IPS-15b (cell line): ENCODE results near the gene PATL2.
"Not testable (repeated sequence)": the region's sequence is repeated elsewhere in the genome, so short reads cannot be mapped to it uniquely, and the experiment has no call there.

Experiments used
- H3K27me3 ChIP-seq: one replicate; pipeline ENCODE4 v1.6.1; 2013; ENCODE audit warnings: low read length; ENCODE audit not compliant: control insufficient read depth, insufficient read depth
- H3K36me3 ChIP-seq: one replicate; pipeline ENCODE4 v1.6.1; 2013; ENCODE audit warnings: low read length; ENCODE audit not compliant: control insufficient read depth, insufficient read depth
- H3K4me1 ChIP-seq: one replicate; pipeline ENCODE4 v1.6.1; 2013; ENCODE audit warnings: mild to moderate bottlenecking, low read length; ENCODE audit not compliant: control insufficient read depth, insufficient read depth
- H3K4me3 ChIP-seq: one replicate; pipeline ENCODE4 v1.5.1; 2013; ENCODE audit warnings: low read depth, low read length
- H3K9ac ChIP-seq: one replicate; pipeline ENCODE4 v1.6.1; 2013; ENCODE audit warnings: low read depth, mild to moderate bottlenecking, low read length
- H3K9me3 ChIP-seq: one replicate; pipeline ENCODE4 v1.6.1; 2013; ENCODE audit warnings: mild to moderate bottlenecking, low read length; ENCODE audit not compliant: control insufficient read depth, insufficient read depth

PATL2 gene

GRCh38 chr15:44728232-44728575, 17.1 kb upstream of the PATL2 start:
- not testable (repeated sequence) for H3K36me3 ChIP-seq, H3K9me3 ChIP-seq, H3K4me1 ChIP-seq, H3K27me3 ChIP-seq
- Histone ChIP-seq H3K4me3 (peak overlapping the region; percentile 76), H3K9ac (peak overlapping the region; percentile 71)

- Histone ChIP-seq H3K4me1 (peaks cover 4% of the 10 kb centered on the region), H3K27me3 (no peaks in the 10 kb centered on the region), H3K4me3 (no peak overlapping the region), H3K36me3 (no peaks in the 10 kb centered on the region), H3K9me3 (no peaks in the 10 kb centered on the region), H3K9ac (no peak overlapping the region)
These were observed 16.5 kb upstream of the PATL2 start for GRCh38 chr15:44727485-44728231.

GRCh38 chr15:44726568-44727484, 15.7 kb upstream of the PATL2 start:
- Histone ChIP-seq H3K9ac (peak overlapping the region; percentile 71), H3K27me3 (no peaks in the 10 kb centered on the region), H3K4me1 (peaks cover 4% of the 10 kb centered on the region), H3K36me3 (no peaks in the 10 kb centered on the region), H3K4me3 (no peak overlapping the region), H3K9me3 (no peaks in the 10 kb centered on the region)

DNA sequence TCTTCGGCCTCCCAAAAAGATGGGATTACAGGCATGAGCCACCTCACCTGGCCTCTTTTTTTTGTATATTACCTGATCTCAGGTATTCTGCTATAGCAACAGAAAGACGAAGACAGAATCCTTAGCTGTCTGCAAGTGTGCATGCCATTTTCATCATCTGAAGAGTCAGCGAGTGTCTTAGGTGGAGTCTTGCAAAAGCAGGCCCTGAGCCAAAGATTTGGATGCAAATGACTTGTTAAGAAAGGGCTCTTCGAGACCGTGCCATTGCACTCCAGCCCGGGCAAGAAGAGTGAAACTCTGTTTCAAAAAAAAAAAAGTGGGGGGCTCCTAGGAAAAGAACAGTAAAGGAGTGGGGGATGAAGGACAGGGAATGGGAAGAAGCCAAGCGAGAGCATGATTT, 15.0 kb upstream of the PATL2 start:
- H3K9ac ChIP-seq, result peak overlapping the region; percentile 71

DNA sequence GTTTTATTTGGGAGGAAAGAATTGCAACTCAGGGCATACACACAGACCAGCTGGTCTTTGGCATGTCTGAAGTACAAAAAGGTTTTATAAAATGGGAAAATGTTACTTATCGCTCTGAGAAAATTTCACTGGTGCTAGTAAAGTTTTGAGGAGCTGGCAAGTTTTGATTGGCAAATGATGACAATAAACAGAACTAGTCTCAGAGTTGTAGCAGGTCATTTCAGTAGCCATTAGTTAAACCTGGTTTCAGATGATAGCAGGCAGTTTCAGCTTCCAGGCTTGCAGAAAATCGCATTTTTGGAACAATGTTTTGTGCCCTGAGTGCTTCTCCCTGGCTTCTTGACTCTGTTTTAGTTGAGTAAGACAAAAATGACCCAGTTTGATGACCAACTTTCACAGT, 10.9 kb upstream of the PATL2 start:
- H3K4me1 ChIP-seq, result peaks cover 4% of the 10 kb centered on the region
- no peak overlapping the region for H3K9ac ChIP-seq
- no peaks in the 10 kb centered on the region for H3K9me3 ChIP-seq
- H3K36me3 ChIP-seq, result no peaks in the 10 kb centered on the region
- no peaks in the 10 kb centered on the region for H3K27me3 ChIP-seq
- no peak overlapping the region for H3K4me3 ChIP-seq

More for the DNA sequence above, 15.0 kb upstream of the PATL2 start:
- Histone ChIP-seq H3K4me1 (peaks cover 4% of the 10 kb centered on the region), H3K4me3 (no peak overlapping the region), H3K36me3 (no peaks in the 10 kb centered on the region), H3K27me3 (no peaks in the 10 kb centered on the region), H3K9me3 (no peaks in the 10 kb centered on the region)

GRCh38 chr15:44720460-44721176, 9.5 kb upstream of the PATL2 start:
- no peaks in the 10 kb centered on the region for H3K4me1 ChIP-seq
- H3K9ac ChIP-seq, result no peak overlapping the region
- H3K36me3 ChIP-seq, result peaks cover 8% of the 10 kb centered on the region
- H3K27me3 ChIP-seq, result no peaks in the 10 kb centered on the region
- H3K4me3 ChIP-seq, result no peak overlapping the region
- no peaks in the 10 kb centered on the region for H3K9me3 ChIP-seq

GRCh38 chr15:44720000-44720435, 8.9 kb upstream of the PATL2 start:
- H3K9ac ChIP-seq, H3K36me3 ChIP-seq, H3K4me1 ChIP-seq, H3K4me3 ChIP-seq, H3K9me3 ChIP-seq, H3K27me3 ChIP-seq: not testable (repeated sequence)

DNA sequence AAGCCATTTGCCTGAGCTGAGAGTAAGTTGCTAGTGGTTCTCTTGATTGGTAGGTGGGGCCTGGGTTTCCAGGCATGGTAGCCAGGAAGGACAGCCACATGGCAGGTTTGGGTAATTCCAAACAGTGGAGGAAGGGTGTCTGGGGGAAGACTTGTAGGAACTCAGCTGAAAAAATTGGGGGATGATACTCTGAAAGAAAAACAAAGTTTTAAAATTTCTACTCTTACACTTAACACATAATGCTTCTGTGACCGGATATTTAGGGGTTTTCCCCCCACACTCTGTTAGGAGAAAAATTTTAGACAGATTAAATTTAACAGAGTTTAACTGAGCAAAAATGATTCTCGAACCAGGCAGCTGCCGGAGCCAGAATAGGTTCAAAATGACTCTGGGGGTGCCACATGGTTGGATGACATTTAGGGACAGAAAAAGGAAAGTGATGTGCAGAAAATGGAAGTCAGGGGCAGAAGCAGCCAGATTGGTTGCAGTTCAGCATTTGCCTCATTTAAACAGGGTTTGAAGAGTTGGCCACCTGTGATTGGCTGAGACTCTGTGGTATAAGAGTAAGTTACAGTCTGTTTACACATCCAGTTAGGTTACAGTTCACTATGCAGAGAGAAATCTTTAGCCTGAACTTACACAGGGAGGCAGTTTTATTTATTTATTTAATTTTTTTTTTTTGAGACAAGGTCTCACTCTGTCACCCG, 8.3 kb upstream of the PATL2 start:
- Histone ChIP-seq H3K36me3 (peaks cover 8% of the 10 kb centered on the region), H3K4me3 (no peak overlapping the region), H3K9ac (no peak overlapping the region), H3K9me3 (no peaks in the 10 kb centered on the region), H3K27me3 (no peaks in the 10 kb centered on the region), H3K4me1 (no peaks in the 10 kb centered on the region)

GRCh38 chr15:44718927-44719292, 7.8 kb upstream of the PATL2 start:
- H3K9ac ChIP-seq, result no peak overlapping the region
- H3K36me3 ChIP-seq, result peaks cover 8% of the 10 kb centered on the region
- H3K4me3 ChIP-seq, result no peak overlapping the region
- H3K27me3 ChIP-seq, result no peaks in the 10 kb centered on the region
- no peaks in the 10 kb centered on the region for H3K9me3 ChIP-seq
- H3K4me1 ChIP-seq, result no peaks in the 10 kb centered on the region

DNA sequence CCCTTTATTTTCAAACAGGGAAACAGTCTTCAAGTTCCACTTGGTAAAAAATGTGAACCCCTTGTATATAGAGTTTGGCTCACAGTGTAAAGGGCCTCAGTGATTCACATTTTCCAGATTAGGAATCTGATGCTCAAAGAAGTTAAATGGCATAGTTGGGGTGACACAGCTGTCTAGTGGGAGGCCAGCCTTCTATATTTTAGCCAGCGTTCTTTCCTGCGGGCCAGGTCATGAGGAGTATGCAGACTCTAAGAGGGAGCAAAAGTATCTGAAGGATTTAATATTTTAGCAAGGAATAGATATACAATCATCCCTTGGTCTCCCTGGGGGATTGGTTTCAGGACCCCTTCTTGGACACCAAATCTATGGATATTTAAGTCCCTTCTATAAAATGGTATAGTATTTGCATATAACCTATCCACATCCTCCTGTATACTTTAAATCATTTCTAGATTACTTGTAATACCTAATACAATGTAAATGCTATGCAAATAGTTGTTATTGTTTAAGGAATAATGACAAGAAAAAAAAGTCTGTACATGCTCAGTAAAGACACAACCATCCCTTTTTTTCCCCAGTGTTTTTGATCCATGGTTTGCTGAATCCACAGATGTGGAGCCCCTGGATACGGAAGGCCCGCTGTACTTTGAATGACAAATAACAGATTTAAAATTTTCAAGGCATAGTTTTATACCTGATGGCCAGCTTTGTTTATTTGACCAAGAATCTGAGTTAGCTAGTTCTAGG, 7.2 kb upstream of the PATL2 start:
- Histone ChIP-seq H3K9ac (no peak overlapping the region), H3K9me3 (no peaks in the 10 kb centered on the region), H3K27me3 (no peaks in the 10 kb centered on the region), H3K36me3 (peaks cover 8% of the 10 kb centered on the region), H3K4me3 (no peak overlapping the region), H3K4me1 (no peaks in the 10 kb centered on the region)
